ENCODE measurements around the gene FN3KRP.

The FN3KRP gene

DNA sequence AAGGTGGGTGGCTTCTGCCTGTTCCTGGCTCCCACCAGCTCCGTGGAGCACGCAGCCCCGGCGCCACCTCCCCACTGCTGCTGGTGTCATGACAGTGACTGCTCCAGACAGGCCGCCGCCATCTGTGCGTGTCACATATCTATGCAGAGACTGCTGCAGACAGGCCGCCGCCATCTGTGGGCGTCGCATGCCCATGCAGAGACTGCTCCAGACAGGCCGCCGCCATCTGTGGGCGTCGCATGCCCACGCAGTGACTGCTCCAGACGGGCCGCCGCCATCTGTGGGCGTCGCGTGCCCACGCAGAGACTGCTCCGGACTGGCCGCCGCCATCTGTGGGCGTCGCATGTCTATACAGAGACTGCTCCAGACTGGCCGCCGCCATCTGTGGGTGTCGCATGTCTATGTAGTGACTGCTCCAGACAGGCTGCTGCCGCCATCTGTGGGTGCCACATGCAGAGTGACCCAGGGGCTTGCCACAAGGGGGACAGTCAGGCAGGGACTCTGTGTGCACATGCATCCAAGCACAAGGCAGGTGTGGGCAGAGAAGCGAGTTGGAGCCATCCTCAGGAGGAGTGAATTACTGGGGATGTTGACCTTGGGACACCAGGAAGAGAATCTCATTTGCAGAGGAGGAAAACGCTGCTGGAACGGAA lies 3.3 kb upstream of the FN3KRP start:
- TF ChIP-seq POLR2A (IDR thresholded peaks at IDR 0.05; ENCODE audit: low read depth, low read length), result no peak
- no peak for TF ChIP-seq TAF1 (IDR thresholded peaks at IDR 0.05; ENCODE audit: borderline replicate concordance, low read depth, low read length)
- TF ChIP-seq POLR2AphosphoS5 (IDR thresholded peaks at IDR 0.05; ENCODE audit: low read depth, low read length), result no peak
- FAIRE-seq, result no peak
- no peak for DNase-seq (ENCODE audit: insufficient read length)

DNA sequence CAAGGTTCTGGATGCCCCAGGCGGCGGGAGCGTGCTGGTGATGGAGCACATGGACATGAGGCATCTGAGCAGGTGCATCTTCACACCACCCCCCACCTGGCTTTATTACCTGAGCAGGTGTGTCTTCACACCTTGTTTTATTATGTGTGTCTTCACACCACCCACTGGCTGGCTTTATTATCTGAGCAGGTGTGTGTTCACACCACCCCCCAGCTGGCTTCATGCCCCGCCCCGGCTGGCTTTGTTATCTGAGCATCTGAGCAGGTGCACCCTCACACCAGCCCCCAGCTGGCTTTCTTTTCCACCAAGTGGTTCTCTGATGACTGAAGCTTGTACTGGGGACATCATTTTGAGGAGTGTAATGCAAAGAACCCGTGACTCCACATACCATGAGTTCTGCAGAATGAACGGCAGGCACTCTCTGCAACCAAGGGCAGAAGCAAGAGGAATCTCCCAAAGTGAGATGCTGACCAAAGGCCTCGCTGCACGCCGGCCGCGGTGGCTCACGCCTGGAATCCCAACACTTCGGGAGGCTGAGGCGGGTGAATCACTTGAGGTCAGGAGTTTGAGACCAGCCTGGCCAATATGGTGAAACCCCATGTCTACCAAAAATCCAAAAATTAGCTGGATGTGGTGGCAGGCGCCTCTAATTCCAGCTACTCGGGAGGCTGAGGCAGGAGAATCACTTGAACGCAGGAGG lies 2.6 kb downstream of the FN3KRP start:
- FAIRE-seq (no peak), DNase-seq (ENCODE audit: insufficient read length) (no peak)
- TF ChIP-seq TAF1 (IDR thresholded peaks at IDR 0.05; ENCODE audit: borderline replicate concordance, low read depth, low read length), result no peak
- TF ChIP-seq POLR2AphosphoS5 (IDR thresholded peaks at IDR 0.05; ENCODE audit: low read depth, low read length), result no peak
- no peak for TF ChIP-seq POLR2A (IDR thresholded peaks at IDR 0.05; ENCODE audit: low read depth, low read length)

DNA sequence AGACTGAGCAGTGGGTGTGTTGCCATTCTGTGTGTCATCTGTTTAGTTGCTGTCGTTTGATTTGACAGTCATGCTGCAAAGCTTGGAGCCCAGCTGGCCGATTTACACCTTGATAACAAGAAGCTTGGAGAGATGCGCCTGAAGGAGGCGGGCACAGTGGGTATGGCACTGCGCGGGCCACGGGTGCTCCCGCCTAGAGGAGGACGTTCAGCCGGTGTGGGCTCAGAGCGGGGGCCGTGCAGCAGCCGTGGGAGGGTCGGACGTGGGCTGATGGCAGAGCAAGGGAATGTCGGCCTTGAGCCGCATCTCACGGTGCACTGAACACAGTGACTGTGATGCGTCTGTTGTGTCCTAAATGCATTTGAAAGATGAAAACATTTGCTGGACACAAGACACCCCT lies 3.7 kb downstream of the FN3KRP start:
- no peak for FAIRE-seq
- TF ChIP-seq POLR2AphosphoS5 (IDR thresholded peaks at IDR 0.05; ENCODE audit: low read depth, low read length) (no peak), TAF1 (IDR thresholded peaks at IDR 0.05; ENCODE audit: borderline replicate concordance, low read depth, low read length) (no peak), POLR2A (IDR thresholded peaks at IDR 0.05; ENCODE audit: low read depth, low read length) (no peak)
- no peak for DNase-seq (ENCODE audit: insufficient read length)

DNA sequence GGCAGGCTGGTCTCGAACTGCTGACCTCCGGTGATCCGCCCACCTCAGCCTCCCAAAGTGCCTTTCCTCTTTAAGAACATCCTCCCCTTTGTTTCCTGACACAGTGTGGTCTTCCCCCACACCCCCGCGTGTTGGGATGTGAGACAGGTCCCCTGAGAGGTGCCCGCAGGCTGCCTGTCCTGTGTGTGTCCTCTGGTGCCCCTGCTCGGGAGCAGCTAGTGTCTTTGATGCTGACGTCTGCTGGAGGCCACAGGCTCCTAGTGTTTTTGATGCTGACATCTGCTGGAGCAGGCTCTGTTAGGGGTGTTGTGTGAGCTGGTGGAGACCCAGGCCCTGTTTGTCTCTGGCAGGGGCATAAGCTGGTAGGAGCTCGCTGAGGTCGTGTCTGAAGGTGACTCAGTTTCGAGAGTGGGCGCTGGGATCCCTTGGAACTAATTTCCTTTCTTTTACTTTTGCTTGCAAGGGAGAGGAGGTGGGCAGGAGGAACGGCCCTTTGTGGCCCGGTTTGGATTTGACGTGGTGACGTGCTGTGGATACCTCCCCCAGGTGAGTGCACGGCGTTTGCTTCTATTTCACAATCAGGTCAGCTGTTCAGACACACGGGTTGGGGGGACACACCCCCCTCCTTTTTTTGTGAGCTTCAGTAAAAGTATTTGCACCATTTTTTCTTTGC lies 6.0 kb downstream of the FN3KRP start:
- no peak for TF ChIP-seq TAF1 (IDR thresholded peaks at IDR 0.05; ENCODE audit: borderline replicate concordance, low read depth, low read length)
- TF ChIP-seq POLR2A (IDR thresholded peaks at IDR 0.05; ENCODE audit: low read depth, low read length), result no peak
- no peak for TF ChIP-seq POLR2AphosphoS5 (IDR thresholded peaks at IDR 0.05; ENCODE audit: low read depth, low read length)
- DNase-seq (ENCODE audit: insufficient read length), result no peak
- no peak for FAIRE-seq

DNA sequence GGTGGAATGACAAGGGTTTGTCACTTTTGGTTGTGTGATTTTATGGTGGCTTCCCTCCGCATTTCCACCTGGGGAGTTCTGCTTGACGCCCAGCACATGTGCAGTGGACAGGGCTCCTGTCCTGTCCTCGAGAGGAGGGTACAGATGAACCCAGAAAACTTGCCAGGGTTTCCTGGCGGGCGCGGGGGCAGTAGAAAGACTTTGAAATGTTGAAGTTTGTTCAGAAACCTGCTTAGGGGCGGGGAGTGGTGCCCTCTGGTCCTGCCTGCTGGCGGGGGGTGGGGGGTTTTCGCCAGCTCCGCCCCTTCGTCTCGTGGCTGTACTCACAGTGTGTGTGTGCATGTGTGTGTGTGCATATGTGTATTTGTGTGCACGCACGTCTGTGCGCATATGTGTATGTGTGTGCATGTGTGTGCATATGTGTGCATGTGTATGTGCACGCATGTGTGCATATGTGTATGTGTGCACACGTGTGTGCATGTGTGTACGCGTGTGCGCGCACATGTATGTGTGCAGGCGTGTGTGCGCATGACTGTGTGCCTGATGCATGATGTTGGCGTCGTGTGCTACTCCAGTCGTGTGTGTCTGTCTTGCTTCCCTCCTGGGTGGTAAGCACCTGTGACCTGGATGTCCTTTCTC lies 6.8 kb downstream of the FN3KRP start:
- TF ChIP-seq TAF1 (IDR thresholded peaks at IDR 0.05; ENCODE audit: borderline replicate concordance, low read depth, low read length) (no peak), POLR2AphosphoS5 (IDR thresholded peaks at IDR 0.05; ENCODE audit: low read depth, low read length) (peak; percentile 59; the same call in 1 of the 2 replicates)
- DNase-seq (ENCODE audit: insufficient read length) (no peak), FAIRE-seq (peak; percentile 51)

DNA sequence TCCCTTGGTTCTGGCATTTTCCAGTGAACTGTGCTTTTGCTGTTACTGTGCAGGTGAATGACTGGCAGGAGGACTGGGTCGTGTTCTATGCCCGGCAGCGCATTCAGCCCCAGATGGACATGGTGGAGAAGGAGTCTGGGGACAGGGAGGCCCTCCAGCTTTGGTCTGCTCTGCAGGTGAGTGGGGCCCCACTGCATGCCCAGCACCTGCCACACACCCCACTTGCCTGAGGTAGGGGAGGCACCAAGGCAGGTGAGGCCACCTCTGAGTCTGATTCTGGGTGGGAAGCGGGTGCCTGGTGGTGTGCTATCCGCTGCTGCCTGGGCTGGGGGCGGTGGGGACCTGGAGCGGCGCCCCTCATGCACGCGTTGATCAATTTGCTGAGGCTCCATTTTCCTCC lies 9.9 kb downstream of the FN3KRP start:
- FAIRE-seq (no peak), DNase-seq (ENCODE audit: insufficient read length) (no peak)
- no peak for TF ChIP-seq POLR2A (IDR thresholded peaks at IDR 0.05; ENCODE audit: low read depth, low read length)
- TF ChIP-seq POLR2AphosphoS5 (IDR thresholded peaks at IDR 0.05; ENCODE audit: low read depth, low read length), result no peak
- TF ChIP-seq TAF1 (IDR thresholded peaks at IDR 0.05; ENCODE audit: borderline replicate concordance, low read depth, low read length), result no peak

DNA sequence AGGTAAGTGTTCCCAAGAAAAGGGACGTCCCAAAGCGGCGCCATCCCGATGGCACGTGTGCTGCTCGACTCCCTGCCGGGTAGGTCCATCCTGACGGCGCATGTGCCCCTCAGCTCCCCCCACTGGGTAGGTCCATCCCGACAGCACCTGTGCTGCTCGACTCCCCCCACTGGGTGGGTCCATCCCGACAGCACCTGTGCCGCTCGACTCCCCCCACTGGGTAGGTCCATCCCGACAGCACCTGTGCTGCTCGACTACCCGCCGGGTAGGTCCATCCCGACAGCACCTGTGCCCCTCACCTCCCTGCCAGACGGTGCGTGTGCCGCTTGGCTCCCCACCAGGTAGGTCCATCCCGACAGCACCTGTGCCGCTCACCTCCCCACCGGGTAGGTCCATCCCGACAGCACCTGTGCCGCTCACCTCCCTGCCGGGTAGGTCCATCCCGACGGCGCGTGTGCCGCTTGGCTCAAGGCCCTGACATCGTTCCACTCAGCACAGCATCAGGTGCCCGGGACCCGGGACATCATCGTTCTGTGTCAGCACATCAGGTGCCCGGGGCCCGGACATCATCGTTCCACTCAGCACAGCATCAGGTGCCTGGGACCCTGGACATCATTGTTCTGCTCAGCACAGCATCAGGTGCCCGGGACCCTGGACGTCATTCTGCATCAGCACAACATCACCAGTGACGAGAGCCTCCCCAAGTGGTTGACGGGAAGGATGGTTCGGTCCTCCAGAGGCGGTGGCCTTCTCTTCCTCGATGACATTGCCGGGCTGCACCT lies 13.2 kb downstream of the FN3KRP start:
- FAIRE-seq (no peak), DNase-seq (ENCODE audit: insufficient read length) (no peak)
- peak; percentile 44; the same call in 1 of the 2 replicates for TF ChIP-seq POLR2AphosphoS5 (IDR thresholded peaks at IDR 0.05; ENCODE audit: low read depth, low read length)
- TF ChIP-seq POLR2A (IDR thresholded peaks at IDR 0.05; ENCODE audit: low read depth, low read length), result no peak

DNA sequence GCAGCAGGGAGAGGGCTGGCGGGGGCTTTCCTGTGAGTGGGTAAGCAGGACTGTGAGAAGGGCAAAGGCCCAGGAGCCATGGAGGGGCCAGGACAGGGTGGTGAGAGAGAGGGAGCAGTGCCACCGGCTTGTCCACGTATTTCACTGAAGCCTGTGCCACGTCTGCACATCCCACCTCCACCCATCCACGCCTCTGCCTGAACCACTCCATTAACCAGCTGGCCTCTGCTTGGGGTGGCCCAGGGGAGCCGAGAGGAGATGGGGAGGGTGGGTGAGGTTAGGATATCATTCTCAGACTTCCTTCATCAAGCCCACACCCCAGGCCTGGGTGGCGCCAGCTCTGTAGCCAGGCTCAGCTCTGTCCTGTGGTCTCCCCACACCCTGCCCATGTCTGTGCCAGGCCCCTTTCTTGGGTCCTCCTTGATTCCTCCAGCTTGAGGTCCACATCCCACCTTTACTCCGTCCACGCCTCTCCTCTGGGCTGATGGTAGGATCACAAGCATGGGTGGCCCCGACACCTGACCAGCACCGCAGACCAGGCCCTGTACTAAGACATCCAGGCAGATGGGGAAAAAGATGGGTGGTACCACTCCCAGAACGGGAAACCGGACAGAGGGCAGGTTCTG lies 15.7 kb downstream of the FN3KRP start:
- DNase-seq (ENCODE audit: insufficient read length) (no peak), FAIRE-seq (no peak)
- no peak for TF ChIP-seq POLR2AphosphoS5 (IDR thresholded peaks at IDR 0.05; ENCODE audit: low read depth, low read length)
- TF ChIP-seq TAF1 (IDR thresholded peaks at IDR 0.05; ENCODE audit: borderline replicate concordance, low read depth, low read length), result no peak
- TF ChIP-seq POLR2A (IDR thresholded peaks at IDR 0.05; ENCODE audit: low read depth, low read length), result no peak

DNA sequence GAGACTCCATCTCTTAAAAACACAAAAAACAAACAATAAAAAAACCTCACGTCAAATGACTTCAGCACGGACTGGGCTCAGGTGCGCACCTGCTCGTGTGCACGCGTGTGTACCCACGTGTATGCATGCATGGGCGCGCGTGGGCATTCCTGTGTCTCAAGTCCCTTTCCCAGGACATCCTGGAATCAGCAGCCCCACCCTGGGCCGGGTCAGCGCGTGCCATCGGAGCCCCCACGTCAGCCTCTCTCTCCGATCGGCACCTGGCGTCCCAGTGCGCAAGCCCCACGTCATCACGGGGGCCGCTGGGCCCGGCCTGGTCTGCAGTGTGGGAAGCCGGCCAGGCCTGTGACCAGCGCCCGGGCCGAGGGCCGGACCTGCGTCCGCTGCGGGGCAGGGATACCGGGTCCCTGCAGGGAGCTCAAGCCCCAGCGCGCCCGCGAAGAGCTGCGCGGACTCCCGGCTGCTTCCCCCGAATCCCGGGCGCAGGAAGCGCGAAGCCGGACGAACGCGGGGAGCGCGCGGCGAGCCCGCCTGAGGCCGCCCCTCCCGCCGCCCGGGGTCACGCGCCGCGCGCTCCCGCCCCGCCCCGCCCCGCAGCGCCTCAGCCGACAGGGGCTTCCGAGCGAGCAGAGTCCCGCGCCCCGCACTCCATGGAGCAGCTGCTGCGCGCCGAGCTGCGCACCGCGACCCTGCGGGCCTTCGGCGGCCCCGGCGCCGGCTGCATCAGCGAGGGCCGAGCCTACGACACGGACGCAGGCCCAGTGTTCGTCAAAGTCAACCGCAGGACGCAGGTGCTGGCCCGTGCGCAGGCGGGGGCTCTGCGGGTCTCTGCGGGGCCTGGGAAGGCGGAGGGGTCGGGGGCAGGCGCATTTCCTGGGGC lies 18.7 kb downstream of the FN3KRP start, which contains the start of gene FN3K:
TSS of gene FN3K (plus strand) at position 629 of the 880 bp plus-strand sequence. CDS start at position 651, 22 bp downstream.
- DNase-seq (ENCODE audit: insufficient read length), result no peak
- no peak for FAIRE-seq
- no peak for TF ChIP-seq POLR2A (IDR thresholded peaks at IDR 0.05; ENCODE audit: low read depth, low read length)
- no peak for TF ChIP-seq POLR2AphosphoS5 (IDR thresholded peaks at IDR 0.05; ENCODE audit: low read depth, low read length)
- no peak for TF ChIP-seq TAF1 (IDR thresholded peaks at IDR 0.05; ENCODE audit: borderline replicate concordance, low read depth, low read length)

Measured in GM12892 (cell line).